NCI-H460 (cell line): ENCODE results near the gene ACKR3. TPM values are rescaled to one million over a fixed set of nuclear protein-coding genes. Genes with fewer than 3 reads are reported as not detected.

Experiments
- DNase-seq: peaks from one replicate; pipeline ENCODE4 v3.0.0-alpha.2; 2016; ENCODE audit warnings: low read depth; ENCODE audit errors: extremely low read depth
- total RNA-seq: library from RNA; depleted of rRNA; stranded (reverse); fragments of >200 nt; shearing (Covaris generic); gene quantifications from 2 replicates; pipeline ENCODE4 v1.2.3, GENCODE V29; 2014

Gene ACKR3
- total RNA-seq, 1 experiment from 2014 or later: 0.07 TPM

- DNase-seq: no peak
Measured at GRCh38 chr2:236625156-236625690, 55.6 kb downstream of the ACKR3 start.

GRCh38 chr2:236626391-236627150 is 56.9 kb downstream of the ACKR3 start:
- no peak for DNase-seq

- DNase-seq: no peak
Measured at GRCh38 chr2:236627193-236627592, 57.6 kb downstream of the ACKR3 start.

- no peak for DNase-seq
Measured at GRCh38 chr2:236627841-236628240, 58.2 kb downstream of the ACKR3 start.

- no peak for DNase-seq
Measured at GRCh38 chr2:236628256-236628901, 58.8 kb downstream of the ACKR3 start.

GRCh38 chr2:236628981-236629605 is 59.5 kb downstream of the ACKR3 start:
- DNase-seq: no peak

GRCh38 chr2:236629961-236630872 is 60.6 kb downstream of the ACKR3 start:
- DNase-seq: no peak

- no peak for DNase-seq
Measured at GRCh38 chr2:236631281-236631855, 61.7 kb downstream of the ACKR3 start.

- no peak for DNase-seq
Measured at GRCh38 chr2:236631856-236632291, 62.2 kb downstream of the ACKR3 start.
